ENCODE measurements around the gene KCNN3.

Gene KCNN3

DNA sequence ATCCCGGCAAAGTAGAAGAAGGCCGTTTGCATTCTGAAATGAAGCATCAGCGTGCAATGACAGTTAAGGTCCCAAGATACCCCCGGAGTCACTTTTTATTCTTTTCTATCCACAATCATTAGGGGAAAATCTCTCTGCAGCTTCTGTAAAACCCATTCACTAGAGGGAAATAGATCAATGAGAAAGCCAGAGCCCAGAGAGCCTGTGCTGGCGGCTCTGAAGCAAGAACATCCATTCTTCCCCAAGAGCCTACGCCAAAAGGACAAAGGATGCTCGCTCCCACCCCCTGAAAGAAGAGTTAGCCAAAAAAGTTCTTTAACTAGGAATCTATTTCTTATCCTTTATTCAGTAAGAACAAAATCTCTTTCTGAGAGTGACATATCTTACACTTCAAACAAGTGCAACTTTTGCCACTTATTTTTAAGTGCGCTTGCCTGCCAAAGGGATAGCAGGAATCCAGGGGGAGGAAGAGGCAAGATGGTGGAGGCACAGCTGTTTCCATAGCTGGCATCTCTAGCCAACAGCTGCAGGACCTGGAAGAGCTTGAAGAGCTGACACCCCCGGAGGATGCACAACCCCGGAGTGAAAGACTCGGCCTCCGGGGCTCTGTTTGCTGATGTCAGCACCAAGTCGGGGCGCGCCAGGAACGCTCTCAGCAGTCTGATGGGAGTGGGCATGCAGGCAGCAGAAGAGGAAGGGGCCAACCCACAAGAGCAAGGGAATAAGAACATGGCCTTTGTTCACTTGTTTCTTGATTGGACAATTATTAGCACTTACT lies 68.7 kb downstream of the KCNN3 start:
- in situ Hi-C loops (cut with MboI; ENCODE audit: low sequenced_read_pairs, unreplicated experiment): no loop called here
- DNase-seq (ENCODE audit: low spot score): no peak
- TF ChIP-seq, protein P1, sequence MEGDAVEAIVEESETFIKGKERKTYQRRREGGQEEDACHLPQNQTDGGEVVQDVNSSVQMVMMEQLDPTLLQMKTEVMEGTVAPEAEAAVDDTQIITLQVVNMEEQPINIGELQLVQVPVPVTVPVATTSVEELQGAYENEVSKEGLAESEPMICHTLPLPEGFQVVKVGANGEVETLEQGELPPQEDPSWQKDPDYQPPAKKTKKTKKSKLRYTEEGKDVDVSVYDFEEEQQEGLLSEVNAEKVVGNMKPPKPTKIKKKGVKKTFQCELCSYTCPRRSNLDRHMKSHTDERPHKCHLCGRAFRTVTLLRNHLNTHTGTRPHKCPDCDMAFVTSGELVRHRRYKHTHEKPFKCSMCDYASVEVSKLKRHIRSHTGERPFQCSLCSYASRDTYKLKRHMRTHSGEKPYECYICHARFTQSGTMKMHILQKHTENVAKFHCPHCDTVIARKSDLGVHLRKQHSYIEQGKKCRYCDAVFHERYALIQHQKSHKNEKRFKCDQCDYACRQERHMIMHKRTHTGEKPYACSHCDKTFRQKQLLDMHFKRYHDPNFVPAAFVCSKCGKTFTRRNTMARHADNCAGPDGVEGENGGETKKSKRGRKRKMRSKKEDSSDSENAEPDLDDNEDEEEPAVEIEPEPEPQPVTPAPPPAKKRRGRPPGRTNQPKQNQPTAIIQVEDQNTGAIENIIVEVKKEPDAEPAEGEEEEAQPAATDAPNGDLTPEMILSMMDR (IDR thresholded peaks at IDR 0.05; ENCODE audit: borderline replicate concordance, control extremely low read depth, extremely low read depth, insufficient read depth, missing control alignments): no peak

DNA sequence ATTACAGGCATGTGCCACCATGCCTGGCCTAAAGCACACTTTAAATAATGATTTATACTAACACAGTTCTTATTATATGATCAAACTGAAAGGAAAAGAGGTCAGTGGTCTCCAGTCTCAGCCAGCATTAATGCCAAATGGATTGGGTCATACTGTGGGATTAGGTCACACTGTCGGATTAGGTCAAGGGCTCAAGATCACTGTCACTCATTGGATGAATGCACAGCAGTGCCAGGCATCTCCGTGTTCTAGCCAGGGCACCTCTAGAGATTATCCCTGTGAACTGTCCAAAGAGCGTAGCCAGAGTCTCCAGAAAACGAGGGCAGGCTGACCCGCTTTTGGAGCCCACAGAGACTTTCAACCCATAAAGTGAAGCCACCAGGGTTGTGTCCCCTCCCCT lies 70.9 kb downstream of the KCNN3 start:
- DNase-seq (ENCODE audit: low spot score): no peak
- in situ Hi-C loops (cut with MboI; ENCODE audit: low sequenced_read_pairs, unreplicated experiment): no loop called here
- TF ChIP-seq, protein P1 (IDR thresholded peaks at IDR 0.05; ENCODE audit: borderline replicate concordance, control extremely low read depth, extremely low read depth, insufficient read depth, missing control alignments): no peak

DNA sequence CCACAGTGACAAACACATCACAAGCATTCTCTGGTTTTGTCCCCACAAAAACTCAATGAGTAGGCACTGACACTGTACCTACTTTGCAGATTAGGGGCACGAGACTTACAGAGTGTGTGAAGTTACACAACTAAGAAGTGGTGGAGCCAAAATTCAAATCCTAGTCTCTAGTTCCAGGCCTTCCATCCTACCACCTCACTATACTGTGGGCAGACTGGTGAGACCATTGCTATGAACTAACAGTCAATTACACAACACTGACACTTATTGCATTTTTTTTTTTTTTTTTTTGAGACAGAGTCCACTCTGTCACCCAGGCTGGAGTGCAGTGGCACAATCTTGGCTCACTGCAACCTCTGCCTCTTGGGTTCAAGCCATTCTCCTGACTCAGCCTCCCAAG lies 71.4 kb downstream of the KCNN3 start:
- DNase-seq (ENCODE audit: low spot score): no peak
- TF ChIP-seq, protein P1 (IDR thresholded peaks at IDR 0.05; ENCODE audit: borderline replicate concordance, control extremely low read depth, extremely low read depth, insufficient read depth, missing control alignments): no peak
- in situ Hi-C loops (cut with MboI; ENCODE audit: low sequenced_read_pairs, unreplicated experiment): no loop called here

GRCh38 chr1:154797175-154797574 lies 72.9 kb downstream of the KCNN3 start:
- in situ Hi-C loops (cut with MboI; ENCODE audit: low sequenced_read_pairs, unreplicated experiment): no loop called here
- no peak for DNase-seq (ENCODE audit: low spot score)
- TF ChIP-seq, protein P1 (IDR thresholded peaks at IDR 0.05; ENCODE audit: borderline replicate concordance, control extremely low read depth, extremely low read depth, insufficient read depth, missing control alignments): no peak

GRCh38 chr1:154796303-154796892 lies 73.7 kb downstream of the KCNN3 start:
- DNase-seq (ENCODE audit: low spot score): no peak
- in situ Hi-C loops (cut with MboI; ENCODE audit: low sequenced_read_pairs, unreplicated experiment): no loop called here
- TF ChIP-seq, protein P1 (IDR thresholded peaks at IDR 0.05; ENCODE audit: borderline replicate concordance, control extremely low read depth, extremely low read depth, insufficient read depth, missing control alignments): no peak

DNA sequence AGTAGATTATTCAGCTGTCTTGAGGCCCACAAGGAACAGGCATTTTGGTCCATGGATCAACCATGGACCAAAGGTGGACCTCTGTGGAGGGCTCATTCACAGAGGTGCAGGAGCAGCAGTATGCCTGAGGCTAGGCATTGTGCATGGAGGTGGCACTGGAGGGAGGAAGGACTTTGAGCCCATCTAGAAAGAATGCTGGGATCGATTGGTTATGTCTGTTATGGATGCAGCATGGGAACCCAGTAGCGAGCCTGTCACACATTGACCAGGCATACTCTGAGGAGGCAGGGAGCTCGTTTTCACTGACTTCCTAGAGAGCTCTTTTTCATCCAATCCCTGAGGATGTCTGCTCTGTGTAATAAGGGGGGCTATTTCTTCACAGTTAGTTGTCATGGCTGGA lies 75.5 kb downstream of the KCNN3 start:
- TF ChIP-seq, protein P1 (IDR thresholded peaks at IDR 0.05; ENCODE audit: borderline replicate concordance, control extremely low read depth, extremely low read depth, insufficient read depth, missing control alignments): no peak
- DNase-seq (ENCODE audit: low spot score): no peak
- in situ Hi-C loops (cut with MboI; ENCODE audit: low sequenced_read_pairs, unreplicated experiment): no loop called here

Measured in GM13976 (cell line).